Hepatic stellate cell (primary cell): Measurements from ENCODE around the gene PRPS1L1.
A peak's percentile ranks its signal among the peaks of the same experiment; 100 is the strongest.

Experiments
- DNase-seq: peaks from one replicate; pipeline ENCODE4 v3.0.0; 2011; ENCODE audit warnings: low spot score

Gene PRPS1L1

GRCh38 chr7:18013936-18014335 lies 13.7 kb downstream of the PRPS1L1 start:
- no peak for DNase-seq

GRCh38 chr7:18004372-18004771 lies 23.3 kb downstream of the PRPS1L1 start:
- no peak for DNase-seq

GRCh38 chr7:18003286-18003994 lies 24.2 kb downstream of the PRPS1L1 start:
- DNase-seq = no peak

GRCh38 chr7:17998692-17999091 lies 29.0 kb downstream of the PRPS1L1 start:
- DNase-seq = no peak

GRCh38 chr7:17996442-17997223 lies 31.0 kb downstream of the PRPS1L1 start:
- no peak for DNase-seq

GRCh38 chr7:17996040-17996439 lies 31.6 kb downstream of the PRPS1L1 start:
- no peak for DNase-seq

- DNase-seq = no peak
These were observed 33.4 kb downstream of the PRPS1L1 start for GRCh38 chr7:17994079-17994850.

GRCh38 chr7:17991866-17992648 lies 35.6 kb downstream of the PRPS1L1 start:
- no peak for DNase-seq

GRCh38 chr7:17990761-17991160 lies 36.9 kb downstream of the PRPS1L1 start:
- DNase-seq = no peak

- DNase-seq = no peak
These were observed 38.1 kb downstream of the PRPS1L1 start for GRCh38 chr7:17989546-17989945.

- DNase-seq = no peak
These were observed 38.8 kb downstream of the PRPS1L1 start for GRCh38 chr7:17988858-17989257.

- no peak for DNase-seq
These were observed 39.5 kb downstream of the PRPS1L1 start for GRCh38 chr7:17988141-17988540.

GRCh38 chr7:17986851-17987250 lies 40.8 kb downstream of the PRPS1L1 start:
- DNase-seq = peak; percentile 41

- no peak for DNase-seq
These were observed 42.0 kb downstream of the PRPS1L1 start for GRCh38 chr7:17985473-17986239.

GRCh38 chr7:17984288-17984687 lies 43.4 kb downstream of the PRPS1L1 start:
- no peak for DNase-seq

GRCh38 chr7:17983221-17984062 lies 44.2 kb downstream of the PRPS1L1 start:
- no peak for DNase-seq

- DNase-seq = no peak
These were observed 50.7 kb downstream of the PRPS1L1 start for GRCh38 chr7:17976952-17977351.
